AG04450 (cell line): ENCODE data around the gene NEMP1. TPM values are rescaled to one million over a fixed set of nuclear protein-coding genes. Genes with fewer than 3 reads are reported as not detected.

Experiments
- CTCF ChIA-PET: fragments of 300-600, 350-600 bp; formaldehyde crosslinking; extraction: SDS; loops from one replicate; lab custom pipeline; 2022; ENCODE audit warnings: antibody characterized with exemption, inconsistent platforms; lab: Charles Lee
- POLR2A ChIA-PET: fragments of 350-600 bp; formaldehyde crosslinking; extraction: SDS; loops from one replicate; lab custom pipeline; 2021; ENCODE audit warnings: antibody characterized with exemption, inconsistent platforms; lab: Yijun Ruan, JAX
- DNase-seq: peaks from one replicate; pipeline ENCODE4 v3.0.0-alpha.2; 2011; ENCODE audit warnings: low read depth, low spot score
- H3K27ac ChIP-seq: one replicate; pipeline ENCODE4 v1.5.1; 2012; ENCODE audit warnings: low read depth, low read length, control low read depth
- H3K27me3 ChIP-seq: one replicate; pipeline ENCODE4 v1.6.0; 2012; ENCODE audit warnings: low read length; ENCODE audit not compliant: control insufficient read depth, insufficient read depth
- H3K4me3 ChIP-seq: 2 replicates; pipeline ENCODE4 v1.5.1; 2011; ENCODE audit warnings: mild to moderate bottlenecking, low read depth, low read length, control low read depth
- H3K9me3 ChIP-seq: 2 replicates; pipeline ENCODE4 v1.5.1; 2012; ENCODE audit warnings: low read length; ENCODE audit not compliant: control insufficient read depth, insufficient read depth
- polyA plus RNA-seq: library from polyadenylated mRNA; depleted of rRNA; stranded (reverse); fragments of >200 nt; gene quantifications from 2 replicates; pipeline ENCODE4 v1.2.3, GENCODE V29; 2011
- TF ChIP-seq, protein P1 (sequence below): IDR thresholded peaks from 2 replicates; pipeline ENCODE4 v1.5.1; 2011; ENCODE audit warnings: low read depth, low read length, control low read depth, inconsistent platforms

The NEMP1 gene
- polyA plus RNA-seq, 1 experiment, result 11.9 TPM

DNA sequence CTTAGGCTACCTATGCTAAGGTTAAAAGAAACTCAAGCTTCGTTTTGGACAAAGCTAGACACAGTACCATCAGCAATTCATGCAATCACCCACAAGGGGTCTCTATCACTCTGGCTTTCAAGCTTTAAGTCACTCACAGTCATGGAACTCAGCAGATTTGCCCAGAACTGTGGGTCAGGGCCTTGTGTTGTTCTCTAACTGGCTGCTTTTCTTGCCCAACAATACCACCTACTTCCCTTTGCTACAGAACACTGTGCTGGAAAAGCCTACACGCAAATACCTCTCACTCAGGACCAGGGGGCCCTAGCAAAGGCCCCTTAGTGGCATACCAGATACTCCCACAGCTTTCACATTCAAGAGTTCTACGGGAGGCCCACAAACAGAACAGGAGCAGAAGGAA, 9.1 kb downstream of the NEMP1 start:
- DNase-seq, result peak; percentile 73
- TF ChIP-seq, protein P1, sequence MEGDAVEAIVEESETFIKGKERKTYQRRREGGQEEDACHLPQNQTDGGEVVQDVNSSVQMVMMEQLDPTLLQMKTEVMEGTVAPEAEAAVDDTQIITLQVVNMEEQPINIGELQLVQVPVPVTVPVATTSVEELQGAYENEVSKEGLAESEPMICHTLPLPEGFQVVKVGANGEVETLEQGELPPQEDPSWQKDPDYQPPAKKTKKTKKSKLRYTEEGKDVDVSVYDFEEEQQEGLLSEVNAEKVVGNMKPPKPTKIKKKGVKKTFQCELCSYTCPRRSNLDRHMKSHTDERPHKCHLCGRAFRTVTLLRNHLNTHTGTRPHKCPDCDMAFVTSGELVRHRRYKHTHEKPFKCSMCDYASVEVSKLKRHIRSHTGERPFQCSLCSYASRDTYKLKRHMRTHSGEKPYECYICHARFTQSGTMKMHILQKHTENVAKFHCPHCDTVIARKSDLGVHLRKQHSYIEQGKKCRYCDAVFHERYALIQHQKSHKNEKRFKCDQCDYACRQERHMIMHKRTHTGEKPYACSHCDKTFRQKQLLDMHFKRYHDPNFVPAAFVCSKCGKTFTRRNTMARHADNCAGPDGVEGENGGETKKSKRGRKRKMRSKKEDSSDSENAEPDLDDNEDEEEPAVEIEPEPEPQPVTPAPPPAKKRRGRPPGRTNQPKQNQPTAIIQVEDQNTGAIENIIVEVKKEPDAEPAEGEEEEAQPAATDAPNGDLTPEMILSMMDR, result peak; percentile 90
- no peak overlapping the region for H3K4me3 ChIP-seq
- CTCF ChIA-PET, result interaction anchor here (0.5 to 3.0 kb wide), 30 partner anchors 9 to 343 kb away, joined by 3 to 47 read pairs (median 4); partner anchors contain the start of genes NAB2, NEMP1, STAT6 and TAC3
- H3K27ac ChIP-seq, result no peak overlapping the region
- H3K9me3 ChIP-seq, result no peaks in the 10 kb centered on the region
- POLR2A ChIA-PET, result interaction anchor here (0.7 to 1.6 kb wide), 8 partner anchors 10 to 104 kb away, joined by 3 to 18 read pairs (median 4); partner anchors contain the start of genes NAB2 and NEMP1
- H3K27me3 ChIP-seq, result no peaks in the 10 kb centered on the region

DNA sequence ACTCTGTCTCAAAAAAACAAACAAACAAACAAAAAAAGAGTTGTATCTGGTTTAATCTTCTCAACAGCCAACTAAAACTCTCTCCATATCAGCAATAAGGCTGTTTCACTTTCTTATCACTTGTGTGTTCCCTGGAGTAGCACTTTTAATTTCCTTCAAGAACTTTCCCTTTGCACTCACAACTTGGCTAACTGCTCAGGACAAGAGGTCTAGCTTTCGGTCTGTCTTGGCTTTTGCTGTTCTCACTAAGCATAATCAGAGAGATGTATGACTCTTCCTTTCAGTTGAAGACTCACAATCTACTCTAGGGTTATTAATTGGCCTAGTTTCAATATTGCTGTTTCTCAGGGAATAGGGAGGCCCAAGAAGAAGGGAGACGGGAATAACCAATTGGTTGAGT, 12.3 kb downstream of the NEMP1 start:
- TF ChIP-seq, protein P1, result no peak
- POLR2A ChIA-PET, result no interaction called here
- DNase-seq, result no peak
- Histone ChIP-seq H3K4me3 (no peak overlapping the region), H3K9me3 (no peaks in the 10 kb centered on the region), H3K27me3 (no peaks in the 10 kb centered on the region), H3K27ac (no peak overlapping the region)
- CTCF ChIA-PET, result interaction anchor here (1.5 to 2.4 kb wide), 3 partner anchors 46 to 59 kb away, joined by 4 to 13 read pairs (median 6); partner anchors contain the start of gene STAT6

DNA sequence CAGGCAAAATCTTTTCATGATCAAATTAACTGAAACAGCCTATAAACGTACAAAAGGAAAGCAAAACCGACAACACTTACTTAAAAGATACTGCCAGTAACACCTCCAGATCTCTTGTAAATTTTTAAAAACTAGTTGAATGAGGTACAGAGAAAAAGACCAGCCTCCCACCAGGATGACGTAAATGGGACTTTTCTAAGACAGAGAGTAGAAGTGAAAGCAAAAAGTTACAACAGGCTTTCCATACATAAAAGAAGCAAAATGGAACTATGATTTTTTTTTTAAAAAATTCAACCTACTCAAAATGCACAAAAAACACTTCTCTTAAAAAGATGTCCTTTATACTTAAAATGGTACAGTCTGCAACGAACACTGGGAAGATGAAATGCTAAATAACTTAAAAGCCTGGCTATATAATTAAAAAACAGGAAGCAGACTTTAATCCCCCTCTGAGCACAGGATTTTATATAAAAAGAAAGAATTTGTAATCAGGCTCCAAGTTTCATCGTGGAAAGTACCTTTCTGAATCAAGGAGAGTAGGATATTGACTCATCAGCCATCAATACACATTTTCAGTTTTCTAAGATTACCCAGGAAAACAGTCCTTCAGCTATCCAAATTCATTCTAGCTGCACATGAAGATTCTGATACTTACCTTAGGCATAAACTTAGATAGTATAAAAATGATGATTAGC, 14.5 kb downstream of the NEMP1 start:
- CTCF ChIA-PET, result interaction anchor here (2.4 to 8.5 kb wide), 3 partner anchors 56 to 306 kb away, joined by 13 to 273 read pairs (median 36); partner anchors contain the start of gene ZBTB39
- no peaks in the 10 kb centered on the region for H3K27me3 ChIP-seq
- no peaks in the 10 kb centered on the region for H3K9me3 ChIP-seq
- H3K4me3 ChIP-seq, result no peak overlapping the region
- no peak for DNase-seq
- TF ChIP-seq, protein P1, result no peak
- POLR2A ChIA-PET, result no interaction called here
- no peak overlapping the region for H3K27ac ChIP-seq

DNA sequence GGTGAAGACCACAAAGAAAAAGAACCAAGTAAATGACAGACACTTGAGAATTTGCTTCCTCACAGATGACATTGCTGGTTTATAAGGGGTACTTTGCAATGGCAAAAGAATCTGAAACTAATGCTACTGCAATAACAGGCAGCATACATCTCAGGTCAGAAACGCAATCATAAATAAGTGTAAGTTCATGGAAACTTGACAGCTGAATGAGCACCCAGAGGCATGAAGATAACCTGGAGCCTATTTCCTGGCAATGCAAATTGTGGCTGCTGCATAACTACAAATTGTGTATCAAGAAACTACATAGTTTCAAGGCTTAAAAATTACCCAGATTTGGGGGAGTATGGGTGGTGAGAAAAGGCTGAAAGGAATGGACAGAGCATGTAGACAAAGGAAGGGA, 20.1 kb downstream of the NEMP1 start:
- Histone ChIP-seq H3K9me3 (no peaks in the 10 kb centered on the region), H3K27ac (no peak overlapping the region), H3K27me3 (no peaks in the 10 kb centered on the region), H3K4me3 (no peak overlapping the region)
- no peak for DNase-seq
- TF ChIP-seq, protein P1, result no peak
- ChIA-PET POLR2A (no interaction called here), CTCF (interaction anchor here (8.5 kb wide), 1 partner anchor 51 kb away, joined by 273 read pairs; the partner anchor contains the start of gene ZBTB39)
